NCI-H69 (cell line): ENCODE results near the gene IPO5.
"Not testable (repeated sequence)": the region's sequence is repeated elsewhere in the genome, so short reads cannot be mapped to it uniquely, and the experiment has no call there.

Experiments used
- DNase-seq: peaks from one replicate; lab custom pipeline; 2025; lab: John Stamatoyannopoulos, UW

IPO5 gene

DNA sequence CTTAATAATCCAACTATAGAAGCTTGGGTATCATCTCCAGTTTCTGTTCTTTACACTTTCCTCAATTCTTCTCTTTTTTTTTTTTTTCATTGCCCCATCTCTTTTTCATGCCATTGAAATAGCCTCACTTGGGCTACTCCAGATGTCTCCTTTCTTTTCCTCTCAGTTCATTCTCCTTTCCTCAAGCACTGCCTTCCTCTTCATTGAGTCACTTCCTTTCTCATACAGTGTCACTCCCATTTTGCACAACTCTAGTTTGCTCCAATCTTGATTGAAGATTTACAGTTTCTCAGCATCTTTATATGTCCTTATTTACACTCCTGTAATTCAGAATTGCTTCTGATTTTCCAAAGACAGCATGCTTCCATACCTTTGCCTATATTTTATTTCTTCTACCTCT, 61.3 kb downstream of the IPO5 start:
- DNase-seq = no peak

DNA sequence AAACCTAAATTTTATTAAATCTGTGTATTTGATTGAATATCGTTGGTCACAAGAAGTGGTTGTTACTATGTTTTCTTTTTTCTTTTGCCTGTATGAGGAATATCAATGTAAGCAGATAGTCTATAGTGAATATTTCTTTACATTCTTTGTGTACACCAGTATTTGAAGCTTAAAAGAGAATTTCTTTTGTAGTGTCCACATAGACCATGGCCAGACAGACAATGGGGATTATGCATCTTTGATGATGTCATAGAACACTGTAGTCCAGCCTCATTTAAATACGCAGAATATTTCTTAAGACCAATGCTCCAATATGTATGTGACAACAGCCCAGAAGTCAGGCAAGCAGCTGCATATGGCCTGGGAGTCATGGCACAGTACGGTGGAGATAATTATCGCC, 64.8 kb downstream of the IPO5 start:
- no peak for DNase-seq

- DNase-seq = no peak
Observed at GRCh38 chr13:98019186-98019585, 65.7 kb downstream of the IPO5 start.

- no peak for DNase-seq
Observed at GRCh38 chr13:98020271-98020670, 66.8 kb downstream of the IPO5 start.

DNA sequence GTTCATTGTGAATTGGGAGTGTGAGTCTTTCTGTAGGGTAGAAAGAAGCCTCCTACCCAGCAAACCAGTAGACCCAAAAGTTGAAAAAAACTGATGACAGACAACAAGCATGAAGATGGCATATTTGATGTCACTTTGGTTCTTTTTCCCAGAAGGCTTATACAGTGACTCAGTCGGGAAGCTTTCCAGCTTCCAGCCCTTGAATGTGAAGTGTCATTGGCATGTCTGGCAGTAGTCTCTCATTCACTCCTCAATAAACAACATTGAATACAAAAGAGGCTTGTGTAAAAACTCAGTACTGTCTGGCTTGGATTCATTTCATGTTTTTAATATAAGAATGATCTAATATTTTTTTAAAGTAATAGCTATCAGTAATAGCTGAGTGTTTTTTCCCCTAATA, 68.7 kb downstream of the IPO5 start:
- DNase-seq = no peak

- no peak for DNase-seq
Observed at GRCh38 chr13:98025480-98026025, 72.1 kb downstream of the IPO5 start.

- peak; percentile 72 for DNase-seq
Observed at GRCh38 chr13:98026457-98026857, 73.0 kb downstream of the IPO5 start.

DNA sequence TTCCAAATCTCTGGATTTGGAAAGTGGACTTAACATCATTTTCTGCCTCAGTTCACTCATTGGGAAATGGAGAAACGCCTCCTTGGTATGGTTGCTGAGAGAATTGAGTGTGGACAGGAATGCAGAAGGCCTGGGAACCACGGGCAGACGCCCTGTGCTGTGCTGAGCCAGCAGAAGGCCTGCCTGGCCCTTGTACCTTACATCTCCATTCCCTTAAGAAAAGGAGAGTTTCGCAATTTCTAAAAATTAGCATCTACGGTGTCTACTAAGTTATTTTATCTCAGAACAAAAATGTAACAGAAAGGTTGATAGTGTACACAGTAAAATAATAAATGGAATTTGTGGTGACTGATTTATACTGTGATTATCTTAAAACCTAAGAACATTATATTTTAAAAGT, 78.7 kb downstream of the IPO5 start:
- no peak for DNase-seq

GRCh38 chr13:98033277-98034247, 80.1 kb downstream of the IPO5 start:
- DNase-seq = peak; percentile 74

GRCh38 chr13:98035373-98035772, 81.9 kb downstream of the IPO5 start:
- no peak for DNase-seq

- not testable (repeated sequence) for DNase-seq
Observed at GRCh38 chr13:98036564-98037302, 83.3 kb downstream of the IPO5 start.

GRCh38 chr13:98039261-98039660, 85.8 kb downstream of the IPO5 start:
- peak; percentile 71 for DNase-seq

- DNase-seq = no peak
Observed at GRCh38 chr13:98039964-98040363, 86.5 kb downstream of the IPO5 start.

GRCh38 chr13:98041081-98041820, 87.8 kb downstream of the IPO5 start:
- DNase-seq = no peak

- DNase-seq = no peak
Observed at GRCh38 chr13:98044301-98044700, 90.8 kb downstream of the IPO5 start.

GRCh38 chr13:98047785-98048184, 94.3 kb downstream of the IPO5 start:
- DNase-seq = not testable (repeated sequence)

DNA sequence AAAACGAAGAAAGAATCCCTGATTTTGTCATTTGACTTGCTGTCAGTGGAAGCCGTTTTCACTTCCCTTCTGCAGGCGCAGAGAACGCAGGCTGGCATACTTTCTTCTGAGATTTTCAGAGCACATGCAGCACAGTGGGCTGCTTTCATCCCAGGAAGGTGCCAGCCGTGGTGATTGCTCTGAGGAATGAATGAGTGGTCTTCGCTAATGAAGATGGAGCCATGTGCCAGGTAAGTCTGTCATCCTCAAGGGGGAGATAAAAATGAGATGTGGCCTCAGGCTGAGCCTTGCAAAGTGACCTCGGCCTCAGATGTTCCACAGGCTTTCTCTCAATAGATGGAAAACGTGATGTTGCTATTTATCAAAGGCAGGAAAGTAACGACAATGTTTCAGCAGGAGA, 94.8 kb downstream of the IPO5 start:
- DNase-seq = peak; percentile 36

DNA sequence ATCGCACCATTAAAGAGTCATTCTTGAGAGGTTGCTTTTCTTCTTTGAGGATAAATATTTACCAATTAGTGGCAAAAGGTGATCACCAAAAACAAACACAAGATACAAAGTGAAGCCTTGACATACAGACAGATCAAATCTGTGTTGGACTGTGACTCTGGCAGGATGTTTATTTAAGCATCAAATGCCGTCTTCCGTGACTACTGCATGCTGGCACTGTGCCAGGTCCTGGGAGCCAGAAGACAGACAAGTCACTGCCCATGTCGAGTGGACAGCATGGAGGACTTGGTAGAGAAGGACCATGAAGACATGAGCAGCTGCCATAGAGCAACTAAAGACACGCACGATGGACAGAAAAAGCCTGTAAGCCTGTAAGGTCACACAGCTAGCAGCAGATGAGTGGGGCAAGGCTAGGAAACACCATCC, 96.6 kb downstream of the IPO5 start:
- peak; percentile 79 for DNase-seq

GRCh38 chr13:98052412-98052811, 98.9 kb downstream of the IPO5 start:
- DNase-seq = no peak

GRCh38 chr13:98054301-98054700, 100.8 kb downstream of the IPO5 start:
- DNase-seq = no peak

DNA sequence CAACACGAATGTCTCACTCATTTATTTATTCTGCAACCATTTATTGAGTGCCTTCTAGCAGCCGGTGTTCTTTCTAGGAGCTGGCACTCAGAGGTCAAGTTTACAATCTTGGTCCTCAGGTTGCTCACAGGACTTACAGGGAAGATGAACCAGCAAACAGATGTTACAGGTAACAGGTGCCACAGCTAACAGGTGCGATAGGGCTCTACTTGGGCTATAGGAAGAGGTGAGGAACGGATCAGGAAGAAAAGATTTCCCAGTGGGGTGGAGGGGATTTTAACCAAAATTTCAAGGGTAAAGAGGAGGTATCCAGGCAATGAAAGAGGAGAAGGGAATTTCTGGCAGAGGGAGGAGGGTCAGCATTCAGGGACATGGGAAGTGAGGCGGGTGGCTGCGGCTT, 102.1 kb downstream of the IPO5 start:
- DNase-seq = peak; percentile 73

DNA sequence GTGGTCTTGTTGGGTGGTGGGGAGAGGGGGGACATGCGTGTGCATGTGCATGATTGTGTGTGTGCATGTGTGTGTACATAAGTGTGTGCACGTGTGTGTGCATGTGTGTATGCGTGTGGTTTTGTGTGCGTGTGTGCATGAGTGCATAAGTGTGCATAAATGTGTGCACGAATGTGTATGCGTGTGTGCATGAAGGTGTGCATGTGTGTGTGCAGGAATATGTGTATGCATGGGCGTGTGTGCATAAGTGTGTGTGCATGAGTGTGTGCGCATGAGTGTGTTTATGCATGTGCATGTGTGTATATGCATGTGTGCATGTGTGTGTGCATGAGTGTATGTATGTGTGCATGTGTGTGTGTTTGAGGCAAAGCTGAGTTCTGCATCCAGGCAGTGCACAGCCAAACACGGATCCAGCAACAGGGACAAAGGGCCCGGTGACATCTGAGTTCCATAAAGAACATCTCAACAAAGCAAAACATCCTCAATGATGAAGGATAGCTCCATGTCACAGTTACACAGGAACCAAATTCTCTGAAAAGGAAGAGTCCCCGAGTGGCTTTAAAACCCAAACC, 103.5 kb downstream of the IPO5 start:
- DNase-seq = no peak
